Activated naive CD8-positive, alpha-beta T cell treated with anti-CD3 and anti-CD28 coated beads, Interleukin-2, amount 50 U/mL, for 16 hours (primary cell): Measurements from ENCODE around the gene PTPRC.

ENCODE experiments used
- DNase-seq: peaks from one replicate; pipeline ENCODE4 v3.0.0-alpha.2; 2020; ENCODE audit warnings: low read depth, low spot score

PTPRC gene

DNA sequence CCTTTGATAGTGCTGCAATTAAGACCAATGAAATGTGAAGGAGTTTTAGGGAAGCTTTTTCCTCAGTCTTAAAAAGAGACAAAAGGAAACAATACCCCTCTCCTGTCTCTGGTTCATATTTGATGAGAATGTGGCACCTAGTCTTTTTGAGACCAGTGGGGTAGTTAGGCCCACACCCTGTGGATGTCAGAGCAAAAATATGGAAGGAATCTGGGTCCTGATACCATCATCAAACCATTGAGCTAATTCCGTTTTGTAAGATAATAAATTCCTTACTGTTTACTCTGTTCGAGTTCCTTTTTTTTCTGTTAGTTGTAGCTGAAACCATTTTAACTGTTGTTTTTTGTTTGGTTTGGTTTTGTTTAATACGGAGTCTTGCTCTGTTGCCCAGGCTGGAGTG lies 33.3 kb downstream of the PTPRC start:
- DNase-seq: no peak

DNA sequence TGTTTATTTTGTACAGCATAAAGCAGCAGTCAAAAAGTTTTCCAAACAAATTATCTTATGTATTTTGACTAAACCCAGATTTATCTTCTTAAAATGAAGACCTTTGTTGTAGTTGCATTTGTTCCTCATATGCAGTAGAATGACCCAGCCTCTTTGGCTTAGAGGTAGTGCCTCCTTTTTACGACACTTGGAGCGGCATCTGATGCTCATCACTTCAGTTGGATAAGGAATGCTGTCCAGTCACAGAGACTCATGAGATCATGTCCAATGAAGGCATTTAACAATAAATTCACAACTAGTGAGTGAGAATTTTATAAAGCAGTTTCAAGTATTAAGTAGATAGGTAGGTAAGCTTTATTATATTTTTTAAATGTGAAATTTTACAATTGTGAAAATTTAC lies 35.2 kb downstream of the PTPRC start:
- no peak for DNase-seq

DNA sequence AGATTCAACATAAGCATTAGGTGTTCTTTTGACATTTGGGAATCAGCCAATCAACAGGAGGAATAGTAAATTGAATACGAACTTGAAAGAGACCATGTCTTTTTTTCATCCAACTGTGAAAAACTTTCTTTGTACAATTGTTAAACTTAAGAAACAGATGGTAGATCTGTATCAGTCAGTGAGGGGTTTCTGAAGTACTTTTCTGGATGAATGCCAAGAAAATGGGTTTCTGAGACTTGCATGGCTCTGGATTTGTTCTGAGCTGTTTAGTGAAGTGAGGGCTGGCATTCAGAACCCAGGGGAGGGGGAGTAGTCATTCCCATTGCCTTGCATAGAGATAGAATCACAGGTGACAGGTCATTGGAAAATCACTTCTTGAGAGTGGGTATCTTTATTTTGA lies 37.4 kb downstream of the PTPRC start:
- no peak for DNase-seq

DNA sequence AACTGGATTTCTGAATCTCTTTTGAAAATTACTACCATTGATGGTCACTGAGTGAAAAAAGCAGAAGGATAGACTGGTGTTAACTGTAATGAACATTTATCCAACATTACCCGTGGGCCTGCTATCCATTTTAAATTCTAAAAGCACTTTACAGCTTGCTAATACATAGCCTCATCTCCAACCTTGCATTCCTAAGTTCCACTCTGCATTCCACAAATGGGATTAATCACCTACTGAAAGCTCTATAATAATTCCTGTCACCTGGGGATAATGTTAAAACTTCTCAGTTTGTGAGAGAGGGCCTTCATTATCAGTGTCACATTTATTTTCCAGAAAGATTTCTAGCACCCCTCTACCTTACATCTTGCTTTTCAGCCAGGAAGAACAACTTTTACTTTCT lies 38.2 kb downstream of the PTPRC start:
- no peak for DNase-seq

DNA sequence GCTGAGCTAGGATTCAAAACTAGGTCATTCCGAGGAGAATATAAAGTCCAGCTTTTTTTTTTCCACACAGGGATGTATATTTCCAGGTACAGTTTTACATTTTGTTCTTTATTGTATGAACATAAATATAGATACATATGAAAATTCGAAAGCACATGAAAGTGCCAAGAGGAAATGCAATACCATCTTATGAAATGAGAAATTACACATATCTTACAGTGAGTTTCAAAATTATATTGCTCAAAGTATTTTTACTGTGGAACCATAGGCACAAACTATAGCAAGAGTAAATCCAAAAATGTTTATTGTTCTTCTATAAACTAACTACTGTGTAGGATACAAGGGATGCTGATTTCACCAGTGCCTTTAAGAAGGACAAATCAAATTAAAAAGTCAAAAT lies 39.0 kb downstream of the PTPRC start:
- DNase-seq: no peak

DNA sequence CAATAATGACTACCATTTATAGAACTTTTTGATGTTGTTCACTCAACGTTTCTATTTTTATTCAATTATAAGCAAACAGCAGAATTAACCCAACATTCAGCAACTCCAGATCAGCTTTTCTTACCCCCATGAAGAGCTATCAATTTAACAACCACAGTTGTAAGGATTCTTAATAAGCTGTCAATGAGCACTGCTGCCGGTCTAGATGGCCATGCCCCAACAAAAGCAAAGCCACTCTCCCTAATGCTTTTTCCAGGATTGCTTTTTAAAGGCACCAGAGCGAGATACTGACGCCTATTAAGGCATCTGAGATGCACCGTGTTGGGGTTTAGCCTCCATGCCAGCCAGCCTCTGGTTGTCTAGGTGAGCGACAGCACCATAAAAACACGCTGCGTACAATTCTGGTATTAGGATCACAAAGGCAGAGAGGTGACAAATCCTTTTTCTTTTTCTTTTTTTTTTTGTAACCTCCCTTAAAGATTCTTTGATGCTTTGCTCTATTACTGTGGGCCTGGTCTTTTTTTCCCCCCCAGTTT lies 39.5 kb downstream of the PTPRC start:
- no peak for DNase-seq

DNA sequence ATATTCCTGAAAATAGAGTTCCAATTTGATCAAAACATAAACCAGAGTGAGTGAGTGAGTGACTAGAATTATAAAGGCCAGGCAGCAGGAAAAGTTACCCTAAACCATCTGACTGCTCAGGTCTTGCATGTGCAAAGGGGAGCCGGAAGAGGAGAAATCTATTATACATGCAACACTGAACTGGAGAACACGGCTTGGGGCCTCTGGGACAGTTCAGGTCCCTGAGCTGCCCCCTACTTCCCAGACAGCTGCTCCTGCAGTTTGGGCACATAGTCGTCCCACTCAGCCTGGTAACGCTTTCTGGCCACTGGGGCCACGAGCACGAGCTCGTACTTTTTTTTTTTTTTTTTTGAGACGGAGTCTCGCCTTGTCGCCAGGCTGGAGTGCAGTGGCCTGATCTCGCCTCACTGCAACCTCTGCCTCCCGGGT lies 40.1 kb downstream of the PTPRC start:
- no peak for DNase-seq

DNA sequence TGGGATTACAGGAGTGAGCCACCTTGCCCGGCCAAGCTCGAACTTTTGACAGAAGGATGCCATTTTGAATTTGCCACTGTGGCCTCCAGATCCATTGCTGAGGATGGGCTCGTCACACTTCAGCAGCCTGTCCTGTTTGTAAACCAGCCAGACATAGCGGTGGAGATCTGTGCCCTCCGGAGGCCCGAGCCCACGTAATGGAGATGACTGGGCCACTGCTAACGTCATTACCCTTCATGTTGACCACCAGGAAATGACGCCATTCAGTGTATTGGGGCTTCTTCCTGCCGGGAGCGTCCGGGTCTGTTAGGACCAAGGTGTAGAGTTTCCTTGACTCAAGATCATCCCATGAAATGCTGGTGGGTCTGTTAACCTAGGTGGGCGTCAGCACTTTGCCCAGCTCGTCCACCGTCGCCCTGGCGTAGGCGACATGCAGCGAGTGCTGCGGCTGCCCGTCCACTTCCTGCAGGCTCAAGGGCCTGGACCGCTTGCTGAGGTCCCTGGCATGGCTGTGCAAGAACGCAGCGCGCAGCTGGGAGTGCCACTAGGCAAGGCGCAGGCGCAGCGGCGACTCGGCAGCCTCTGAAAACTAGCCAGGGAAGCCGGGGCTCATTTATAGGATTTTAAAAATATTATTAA lies 40.8 kb downstream of the PTPRC start:
- no peak for DNase-seq

DNA sequence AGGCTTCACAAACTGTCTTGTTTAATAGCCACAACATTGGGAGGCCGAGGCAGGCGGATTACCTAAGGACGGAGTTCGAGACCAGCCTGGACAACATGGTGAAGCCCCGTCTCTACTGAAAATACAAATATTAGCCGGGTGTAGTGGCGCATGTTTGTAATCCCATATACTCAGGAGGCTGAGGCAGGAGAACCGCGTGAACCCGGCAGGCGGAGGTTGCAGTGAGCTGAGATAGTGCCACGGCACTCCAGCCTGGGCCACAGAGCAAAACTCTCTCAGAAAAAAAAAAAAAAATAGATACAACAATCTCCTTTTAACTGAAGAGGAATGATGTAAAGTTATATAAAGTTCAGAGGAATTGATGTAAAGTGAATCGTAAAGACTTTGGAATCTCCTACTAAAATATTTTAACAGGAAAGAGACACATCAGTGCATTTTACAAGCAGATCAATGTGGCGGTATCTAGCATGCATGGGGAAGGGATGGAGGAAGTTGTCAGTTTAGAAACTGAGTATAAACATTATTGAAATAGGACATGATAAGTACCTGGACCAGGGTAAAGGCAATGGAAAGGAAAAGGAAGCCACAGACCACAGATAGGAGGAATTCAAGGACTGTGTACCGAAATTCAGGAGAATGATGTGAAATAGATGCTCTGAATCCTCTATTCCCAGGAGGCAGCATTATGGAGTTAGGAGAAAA lies 41.5 kb downstream of the PTPRC start:
- no peak for DNase-seq

DNA sequence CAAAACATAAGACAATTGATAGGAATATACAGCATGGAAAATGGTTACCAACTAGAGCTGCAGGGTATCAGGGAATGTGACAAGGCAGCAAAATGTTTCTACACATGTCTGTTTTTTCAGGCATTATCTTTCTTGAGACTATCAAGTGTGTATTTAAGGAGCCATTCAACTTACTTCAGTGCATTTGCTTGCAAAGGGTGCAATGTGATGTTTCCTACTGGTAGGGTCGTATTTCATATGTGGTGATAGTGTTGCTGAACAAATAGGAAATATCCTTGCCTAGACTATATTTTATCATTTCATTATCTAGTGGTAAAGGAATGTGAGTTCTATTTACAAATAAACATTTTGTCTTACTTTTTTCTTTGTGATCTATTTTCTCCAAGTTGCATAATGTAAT lies 42.4 kb downstream of the PTPRC start:
- DNase-seq: no peak

DNA sequence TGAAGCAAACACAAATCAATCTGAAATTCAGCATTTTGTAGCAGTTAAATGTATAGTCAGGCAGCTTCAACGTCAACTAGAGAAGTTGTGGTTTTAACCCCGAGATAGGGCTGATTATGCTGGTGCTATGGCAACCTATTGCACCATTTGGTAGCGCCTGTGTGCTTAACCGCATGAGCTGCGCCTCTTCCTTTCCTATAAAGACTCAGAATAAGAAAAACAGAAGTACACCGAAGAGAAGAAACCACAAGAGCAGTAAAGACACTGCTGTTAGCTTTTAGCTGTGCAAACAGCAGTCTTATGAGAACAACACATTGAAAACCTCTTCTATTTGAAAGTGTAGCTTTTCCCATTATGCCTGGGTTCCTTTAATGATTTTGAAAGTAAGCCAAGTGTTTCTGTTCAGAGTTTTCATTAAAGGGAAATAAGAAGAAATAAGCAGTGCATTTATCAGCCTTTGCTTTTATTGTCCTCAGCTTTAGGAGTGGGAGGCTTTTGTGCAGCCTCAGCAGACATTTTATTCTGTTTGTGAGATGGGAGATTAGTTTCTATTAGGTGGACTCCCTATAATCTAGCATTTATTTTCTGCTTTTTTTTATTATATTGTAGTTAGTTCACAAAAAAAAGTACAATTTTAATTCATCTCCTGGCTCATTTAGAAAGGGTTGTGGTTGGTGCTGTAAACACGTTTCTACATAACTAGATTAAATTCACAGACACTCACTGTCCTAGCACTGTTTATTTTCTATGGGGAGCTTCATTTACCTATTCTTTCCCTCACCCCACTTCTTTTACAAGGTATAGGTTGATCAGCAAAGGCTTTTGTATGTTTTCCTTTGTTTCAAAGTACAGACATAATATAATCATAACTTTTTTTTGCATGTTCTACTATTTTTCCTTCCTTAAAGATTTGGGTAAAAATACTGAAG lies 43.3 kb downstream of the PTPRC start:
- DNase-seq: no peak

DNA sequence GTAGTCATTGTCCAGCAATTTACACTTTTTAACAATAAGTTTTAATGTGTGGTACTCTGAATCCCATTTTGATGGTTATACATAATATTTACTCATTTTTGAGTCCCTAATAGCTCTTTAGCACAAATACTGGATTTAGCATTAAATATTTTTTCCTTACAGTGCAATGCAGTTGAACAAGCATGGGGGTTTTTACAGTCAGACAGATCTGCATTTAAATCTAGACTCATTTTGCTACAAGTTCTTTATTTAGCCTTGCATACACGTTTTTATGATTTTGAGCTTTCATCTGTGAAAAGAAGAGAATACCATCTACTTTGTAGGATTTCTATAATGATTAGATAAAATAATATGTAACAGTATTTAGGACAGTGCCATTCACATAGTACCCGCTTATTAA lies 44.0 kb downstream of the PTPRC start:
- DNase-seq: no peak

DNA sequence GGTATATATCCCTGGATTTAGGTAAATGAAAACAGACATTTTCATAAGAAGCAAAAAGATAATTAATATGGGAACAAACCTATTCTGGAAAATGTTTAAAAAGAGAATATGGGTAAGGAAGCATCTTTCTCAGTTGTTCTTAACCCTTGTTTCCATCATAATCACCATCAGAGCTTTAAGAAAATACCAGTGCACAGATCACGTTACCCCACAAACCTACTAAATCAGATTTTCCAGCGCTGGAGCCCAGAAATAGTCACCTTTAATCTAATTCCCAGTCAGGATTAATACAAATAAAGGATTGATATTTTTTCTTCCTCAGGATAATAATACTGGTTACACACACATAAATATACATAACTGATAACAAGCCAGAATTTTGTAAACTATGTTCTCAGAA lies 44.6 kb downstream of the PTPRC start:
- no peak for DNase-seq

DNA sequence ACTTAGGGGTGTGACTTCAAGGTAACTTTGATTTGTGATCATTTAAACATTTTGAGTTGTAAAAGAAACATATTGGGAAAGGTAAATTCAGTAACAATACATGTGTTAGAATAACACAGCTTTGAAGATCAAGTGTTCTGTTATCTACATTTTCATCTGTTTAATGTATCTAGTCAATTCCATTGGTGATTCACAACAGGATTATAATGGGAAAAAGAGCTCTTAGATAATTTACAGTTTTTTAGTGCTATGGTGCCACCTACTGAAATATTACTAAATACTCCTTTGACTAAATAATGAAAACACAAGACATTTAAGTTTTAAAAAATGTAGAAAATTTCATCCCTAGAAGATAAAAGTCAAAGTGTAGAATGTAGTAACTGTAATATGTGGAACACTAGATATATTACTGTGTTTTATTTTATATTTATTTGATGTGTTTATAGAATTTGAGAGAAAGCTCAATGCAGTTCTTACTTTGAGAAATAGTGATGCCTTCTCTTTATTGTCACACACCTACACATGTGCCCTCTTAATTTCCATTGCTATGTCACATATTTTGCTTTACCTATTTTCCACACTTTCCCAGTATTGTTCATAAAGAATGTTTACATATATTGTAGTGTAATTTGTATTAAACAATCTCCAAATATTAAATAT lies 47.4 kb downstream of the PTPRC start:
- DNase-seq: no peak

DNA sequence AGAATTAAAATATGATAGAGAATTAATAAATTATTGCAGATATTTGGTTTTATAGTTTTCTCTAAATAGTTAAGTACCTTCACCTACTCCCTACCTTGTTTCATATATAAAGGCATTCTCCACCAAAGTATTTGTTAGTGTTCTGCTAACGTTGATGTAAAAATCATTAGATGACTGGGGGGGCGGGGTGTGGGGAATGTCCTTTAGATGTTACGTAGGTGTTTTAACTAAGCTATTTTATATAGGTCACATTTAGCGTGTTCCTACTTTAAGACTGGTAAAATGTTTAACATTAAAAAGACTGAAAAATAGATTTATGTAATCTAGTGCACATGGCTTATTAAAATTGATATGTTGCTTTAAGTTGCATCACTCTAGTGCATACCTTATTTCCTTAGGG lies 48.6 kb downstream of the PTPRC start:
- DNase-seq: no peak

DNA sequence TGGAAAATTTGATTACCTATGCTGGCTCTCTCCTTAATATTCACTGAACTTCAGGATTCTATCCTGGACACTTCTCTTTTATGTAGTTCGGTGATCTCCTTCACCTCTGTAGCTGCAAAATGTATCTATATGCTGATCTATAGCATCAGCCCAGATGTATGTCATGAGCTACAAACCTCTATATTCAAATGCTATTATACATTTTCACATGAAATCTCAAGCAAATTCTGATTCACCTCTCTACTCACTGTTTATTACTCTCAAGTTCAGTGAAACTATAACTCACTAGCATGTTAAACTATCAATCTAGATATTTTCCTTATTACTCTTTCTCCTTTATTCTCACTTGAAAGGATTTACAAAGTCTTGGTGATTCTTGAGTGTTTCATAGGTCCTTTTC lies 52.2 kb downstream of the PTPRC start:
- no peak for DNase-seq

DNA sequence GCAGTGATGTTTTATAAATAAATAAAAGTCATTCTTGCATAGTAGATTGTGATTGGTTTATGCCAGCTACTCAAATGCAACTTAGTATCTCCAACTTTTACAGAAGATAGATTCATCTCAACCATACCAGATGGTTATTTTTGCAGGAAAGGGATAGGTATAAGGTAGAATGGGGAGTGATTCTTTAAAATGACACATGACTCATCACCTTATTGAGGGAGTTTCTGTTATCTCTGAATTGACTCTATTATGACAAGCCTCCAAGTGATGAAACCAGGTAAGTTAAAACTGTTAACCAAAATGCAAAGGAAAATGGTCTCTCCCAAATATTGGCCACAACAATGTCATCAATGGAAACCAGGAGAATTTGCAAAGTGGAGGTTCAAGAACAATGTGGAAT lies 54.5 kb downstream of the PTPRC start:
- DNase-seq: no peak

DNA sequence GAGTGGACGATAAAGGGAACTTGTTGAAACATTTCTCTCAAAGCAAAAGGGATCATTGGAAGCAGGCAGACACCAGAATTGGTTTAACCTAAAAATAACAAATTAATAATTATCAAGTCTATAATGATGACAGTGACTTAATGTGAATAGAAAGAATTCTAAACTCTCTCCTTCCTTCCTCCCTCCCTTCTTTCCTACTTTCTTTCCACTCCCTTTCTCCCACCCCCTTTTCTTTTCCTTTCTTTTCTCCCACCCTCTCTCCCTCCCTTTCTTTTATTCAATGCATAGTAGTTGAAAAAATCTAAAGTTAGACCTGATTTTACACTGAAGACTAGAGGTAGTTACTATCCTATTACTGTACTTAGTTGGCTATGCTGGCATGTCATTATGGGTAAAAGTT lies 55.7 kb downstream of the PTPRC start:
- DNase-seq: no peak

DNA sequence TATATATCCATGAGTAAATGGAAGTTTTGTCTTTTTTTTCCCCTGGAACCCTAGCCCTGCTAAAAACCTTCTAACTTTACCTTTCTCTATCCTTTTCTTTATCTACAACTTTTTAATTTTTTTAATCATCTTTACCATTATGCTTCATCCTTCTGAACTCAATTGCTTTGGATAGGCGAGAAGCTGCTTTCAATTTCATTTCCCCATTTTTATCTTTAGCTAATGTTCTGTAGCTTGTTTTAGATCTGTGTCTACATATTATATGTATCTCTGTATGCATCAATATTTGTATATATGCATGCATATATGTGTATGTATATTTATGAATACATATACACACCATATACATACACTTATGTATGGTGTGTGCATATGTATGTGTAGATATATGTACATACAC lies 57.4 kb downstream of the PTPRC start:
- no peak for DNase-seq

DNA sequence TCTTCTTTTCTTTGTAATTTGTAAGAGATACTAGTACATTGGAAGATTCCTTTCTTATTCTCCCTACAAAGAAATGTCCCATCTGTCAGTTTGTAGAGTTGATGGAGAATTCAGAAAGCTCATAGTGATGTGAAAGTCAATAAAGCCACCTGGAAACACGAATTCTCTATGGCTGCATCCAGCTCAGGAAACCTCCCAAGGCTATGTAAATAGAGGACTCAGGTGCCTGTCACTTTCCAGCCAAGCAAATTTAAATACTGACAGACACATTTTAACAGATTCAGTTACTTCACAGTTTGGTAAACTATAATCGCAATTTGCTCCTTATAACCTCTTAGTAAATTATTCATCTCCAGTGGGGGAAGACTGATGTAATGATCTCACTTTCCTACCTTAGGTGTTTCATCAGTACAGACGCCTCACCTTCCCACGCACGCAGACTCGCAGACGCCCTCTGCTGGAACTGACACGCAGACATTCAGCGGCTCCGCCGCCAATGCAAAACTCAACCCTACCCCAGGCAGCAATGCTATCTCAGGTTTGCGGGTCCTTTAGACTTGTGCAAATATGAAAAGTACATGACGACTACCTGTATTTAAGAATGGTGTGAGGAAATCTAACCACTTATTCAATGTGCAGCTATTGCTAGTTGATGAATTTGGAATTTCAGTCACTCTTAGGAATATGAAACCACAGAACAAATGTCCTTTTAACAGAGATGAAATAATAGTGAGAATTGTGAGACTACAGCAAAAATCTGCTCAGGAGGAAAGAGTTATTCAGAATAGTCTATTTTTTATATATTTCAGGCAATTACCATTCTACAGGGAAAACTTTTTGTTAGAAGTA lies 60.6 kb downstream of the PTPRC start:
- peak; percentile 55 for DNase-seq

DNA sequence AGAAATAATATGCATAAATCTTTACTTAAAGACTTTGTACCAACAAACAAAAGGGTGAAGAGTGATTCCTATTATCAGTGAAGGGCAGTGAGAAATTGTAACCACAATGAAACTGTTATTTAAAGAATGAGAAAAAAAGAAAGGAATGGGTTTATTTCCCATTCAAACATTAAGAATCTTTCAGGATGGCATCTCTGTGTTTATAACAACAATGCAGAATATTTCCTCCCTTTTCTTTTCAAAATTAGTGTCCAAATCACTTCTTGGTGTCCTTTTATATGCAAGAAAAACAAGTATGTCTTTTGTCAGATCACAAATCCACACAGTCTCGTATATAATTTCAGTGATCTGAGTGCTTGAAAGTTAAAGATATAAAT lies 61.2 kb downstream of the PTPRC start:
- DNase-seq: no peak
